Adrenal gland (tissue), 12 donors: ENCODE measurements around the gene ZRANB3. TPM values are rescaled to one million over a fixed set of nuclear protein-coding genes. Genes with fewer than 3 reads are reported as not detected.

Experiments used
- DNase-seq, 7 donors: peaks; one replicate each; pipeline ENCODE4 v3.0.0-alpha.2; 2019 to 2020
- H3K27ac ChIP-seq, 5 donors: fragments of 200-600 bp; sonication (generic) in 4 of 5; 1 replicate in 3 of 5; 2 replicates in 2 of 5; pipeline versions ENCODE4 v1.5.1 to v1.8.0; 2016 to 2020; ENCODE audit warnings: mild to moderate bottlenecking in 1 of 5
- H3K27me3 ChIP-seq: fragments of 200-600 bp; 2 replicates; pipeline ENCODE4 v1.8.0; 2021
- H3K36me3 ChIP-seq, 2 donors: fragments of 200-600 bp; replicated peaks in 1 of 2; 1 replicate in 1 of 2; 2 replicates in 1 of 2; pipeline versions ENCODE4 v1.5.1 to v1.8.0; 2018 to 2022
- H3K4me1 ChIP-seq, 2 donors: fragments of 200-600 bp; replicated peaks in 1 of 2; 1 replicate in 1 of 2; 2 replicates in 1 of 2; pipeline versions ENCODE4 v1.5.1 to v1.8.0; 2018 to 2021
- H3K4me3 ChIP-seq, 4 donors: fragments of 200-600 bp; sonication (generic) in 3 of 4; one replicate each; pipeline ENCODE4 v1.5.1; 2016 to 2018
- H3K9me3 ChIP-seq, 3 donors: fragments of 200-600 bp; sonication (generic) in 1 of 3; replicated peaks in 1 of 3; 1 replicate in 2 of 3; 2 replicates in 1 of 3; pipeline versions ENCODE4 v1.5.1 to v1.8.0; 2016 to 2021
- CTCF ChIP-seq, 6 experiments: fragments of 450-650 bp in 4 of 6; fragments of 200-600 bp in 2 of 6; sonication (generic) in 1 of 6; IDR thresholded peaks; 1 replicate in 5 of 6; 2 replicates in 1 of 6; pipeline versions ENCODE4 v1.5.1 to v1.8.0; 2016 to 2021; ENCODE audit warnings: antibody characterized with exemption in 6 of 6, mild to moderate bottlenecking in 2 of 6, moderate library complexity in 1 of 6
- POLR2A ChIP-seq, 2 donors: fragments of 450-650 bp; IDR thresholded peaks; one replicate each; pipeline ENCODE4 v1.6.1; 2017; ENCODE audit warnings: antibody characterized with exemption in 2 of 2, mild to moderate bottlenecking in 2 of 2, moderate library complexity in 1 of 2
- WGBS, 4 donors: extraction: QIAGEN DNeasy Blood & Tissue Kit in 2 of 4; methylation state at CpG; one replicate each; pipeline versions ENCODE4 v1.1.5 to v1.1.7; 2013 to 2017; 5-methylcytosine and 5-hydroxymethylcytosine counted together
- intact Hi-C, 2 donors: fragments of 100-400 bp; cut with DNase I; formaldehyde crosslinking; loops; one replicate each; pipeline versions ENCODE4 v1.14.1 to v1.15.0; 2022 to 2023
- polyA plus RNA-seq, 3 donors: library from polyadenylated mRNA; stranded (reverse); fragments of 200-250 nt in 2 of 3; fragments of 350-450 nt in 1 of 3; fragmentation: Illumina TruSeq in 1 of 3; extraction: RNeasy Lipid Tissue Mini Kit (QIAGEN cat#74804) in 1 of 3; gene quantifications; one replicate each; pipeline ENCODE4 v1.2.3, GENCODE V29; 2013 to 2014
- total RNA-seq, 9 donors: library from RNA; depleted of rRNA in 4 of 9; stranded (reverse); fragments of >200 nt in 4 of 9; fragments of 120-200 nt in 1 of 9; fragmentation: NEBNext Ultra II Directional in 1 of 9; extraction: Animal tissue kit (Norgen Biotek cat#: 25700) in 1 of 9; gene quantifications; one replicate each; pipeline versions ENCODE4 v1.1.0 to v1.2.4, GENCODE V29; 2013 to 2023
- donor health status: healthy with polysubstance abuse.
- donor health status: Bipolar disorder and iron deficiency.
- donor health status: DM: yes; HTN: yes; CAD: no.
- donor health status: DM: no; HTN: no; CAD: no.
- donor health status: DM: no; HTN: no; CAD: no.
- donor health status: DM: yes; HTN: yes; CAD: no.

Gene ZRANB3
- total and polyA plus RNA-seq, 12 donors, result 1.0 to 16.8 (median 9.0) TPM

- Histone ChIP-seq H3K4me1 (no peaks in the 10 kb centered on the region), H3K27me3 (no peaks in the 10 kb centered on the region), H3K4me3 (no peak overlapping the region), H3K36me3 (no peaks in the 10 kb centered on the region), H3K27ac (no peak overlapping the region), H3K9me3 (no peaks in the 10 kb centered on the region)
- no peak for TF ChIP-seq POLR2A (IDR thresholded peaks at IDR 0.05)
- TF ChIP-seq CTCF (IDR thresholded peaks at IDR 0.05), result no peak
- WGBS, 4 donors, result 49 to 60% (median 52%) methylated on average over 1 of the region's 1 CpG
- intact Hi-C loops, result no loop called here
- no peak for DNase-seq
Measured at GRCh38 chr2:135226961-135227360, 304.1 kb downstream of the ZRANB3 start.

- no peaks in the 10 kb centered on the region for H3K36me3 ChIP-seq
- H3K9me3 ChIP-seq, result no peaks in the 10 kb centered on the region
- H3K27ac ChIP-seq, result no peak overlapping the region
- no peaks in the 10 kb centered on the region for H3K4me1 ChIP-seq
- H3K27me3 ChIP-seq, result no peaks in the 10 kb centered on the region
- intact Hi-C loops, result no loop called here
- H3K4me3 ChIP-seq, result no peak overlapping the region
- no peak for DNase-seq
- TF ChIP-seq CTCF (IDR thresholded peaks at IDR 0.05), result no peak
Measured at GRCh38 chr2:135225781-135226180, 305.2 kb downstream of the ZRANB3 start.

GRCh38 chr2:135219226-135219625, 311.8 kb downstream of the ZRANB3 start:
- Histone ChIP-seq H3K4me3 (no peak overlapping the region), H3K4me1 (no peaks in the 10 kb centered on the region), H3K9me3 (no peaks in the 10 kb centered on the region), H3K36me3 (no peaks in the 10 kb centered on the region), H3K27ac (no peak overlapping the region), H3K27me3 (no peaks in the 10 kb centered on the region)
- TF ChIP-seq POLR2A (IDR thresholded peaks at IDR 0.05) (no peak), CTCF (IDR thresholded peaks at IDR 0.05) (no peak)
- WGBS, 4 donors, result 88 to 100% (median 91%) methylated on average over 1 of the region's 1 CpG
- no peak for DNase-seq
- intact Hi-C loops, result no loop called here

GRCh38 chr2:135218426-135218825, 312.6 kb downstream of the ZRANB3 start:
- H3K4me1 ChIP-seq, result no peaks in the 10 kb centered on the region
- H3K27me3 ChIP-seq, result no peaks in the 10 kb centered on the region
- no peaks in the 10 kb centered on the region for H3K36me3 ChIP-seq
- no peak overlapping the region for H3K4me3 ChIP-seq
- H3K9me3 ChIP-seq, result no peaks in the 10 kb centered on the region
- intact Hi-C loops, result no loop called here
- no peak for DNase-seq
- 95 to 98% (median 97%) methylated on average over 2 of the region's 2 CpGs for WGBS, 4 donors
- TF ChIP-seq CTCF (IDR thresholded peaks at IDR 0.05) (no peak), POLR2A (IDR thresholded peaks at IDR 0.05) (no peak)
- H3K27ac ChIP-seq, result no peak overlapping the region
